Neural cell (in vitro differentiated cells): ENCODE data around the gene CIBAR2. TPM values are rescaled to one million over a fixed set of nuclear protein-coding genes. Genes with fewer than 3 reads are reported as not detected.

Experiments
- H2AFZ ChIP-seq: fragments of 200-600, 300-800 bp; sonication (generic), shearing (Covaris generic); 2 replicates; pipeline ENCODE4 v1.6.0; 2014; ENCODE audit warnings: low read depth, mild to moderate bottlenecking, antibody characterized with exemption, low read length, moderate library complexity
- H3F3A ChIP-seq: fragments of 200-600 bp; shearing (Covaris generic); 2 replicates; pipeline ENCODE4 v1.6.1; 2016; ENCODE audit warnings: mild to moderate bottlenecking, moderate library complexity, mixed read lengths, antibody characterized with exemption, low read length; ENCODE audit not compliant: insufficient read depth, poor library complexity, severe bottlenecking
- H3K27ac ChIP-seq: fragments of 200-600, 300-800 bp; sonication (generic), shearing (Covaris generic); 2 replicates; pipeline ENCODE4 v1.5.1; 2014; ENCODE audit warnings: mild to moderate bottlenecking, low read length, moderate library complexity
- H3K27me3 ChIP-seq: fragments of 300-800, 200-600 bp; sonication (generic), shearing (Covaris generic); 2 replicates; pipeline ENCODE4 v1.6.0; 2014; ENCODE audit warnings: mild to moderate bottlenecking, low read depth, low read length, moderate library complexity; ENCODE audit not compliant: insufficient read depth
- H3K36me3 ChIP-seq: fragments of 300-800, 200-600 bp; sonication (generic), shearing (Covaris generic); 2 replicates; pipeline ENCODE4 v1.5.1; 2014; ENCODE audit warnings: mild to moderate bottlenecking, antibody characterized with exemption, low read length, moderate library complexity; ENCODE audit not compliant: insufficient read depth
- H3K4me2 ChIP-seq: fragments of 300-800, 200-600 bp; sonication (generic), shearing (Covaris generic); 2 replicates; pipeline ENCODE4 v1.6.0; 2014; ENCODE audit warnings: mild to moderate bottlenecking, low read length
- H3K4me3 ChIP-seq: fragments of 300-800, 200-600 bp; sonication (generic), shearing (Covaris generic); 2 replicates; pipeline ENCODE4 v1.5.1; 2014; ENCODE audit warnings: mild to moderate bottlenecking, low read length, moderate library complexity
- H3K79me2 ChIP-seq: fragments of 200-600 bp; shearing (Covaris generic); replicated peaks from 2 replicates; pipeline ENCODE4 v1.6.0; 2014; ENCODE audit warnings: mild to moderate bottlenecking, low read length, moderate library complexity; ENCODE audit not compliant: insufficient read depth
- H3K9ac ChIP-seq: fragments of 300-800, 200-600 bp; sonication (generic), shearing (Covaris generic); 2 replicates; pipeline ENCODE4 v1.6.1; 2016; ENCODE audit warnings: mild to moderate bottlenecking, low read length, mixed read lengths
- H3K9me2 ChIP-seq: fragments of 200-600 bp; shearing (Covaris generic); 2 replicates; pipeline ENCODE4 v1.6.1; 2016; ENCODE audit warnings: mild to moderate bottlenecking, low read length, mixed read lengths; ENCODE audit not compliant: insufficient read depth
- H3K9me3 ChIP-seq: fragments of 200-600, 300-800 bp; sonication (generic), shearing (Covaris generic); 2 replicates; pipeline ENCODE4 v1.6.1; 2016; ENCODE audit warnings: mild to moderate bottlenecking, mixed run types, low read length, moderate library complexity, mixed read lengths
- H4K20me1 ChIP-seq: fragments of 200-600 bp; shearing (Covaris generic); 2 replicates; pipeline ENCODE4 v1.6.1; 2016; ENCODE audit warnings: mild to moderate bottlenecking, mixed run types; ENCODE audit not compliant: insufficient read depth
- CTCF ChIP-seq: fragments of 450-650 bp; IDR thresholded peaks from 2 replicates; pipeline ENCODE4 v1.5.1; 2014; ENCODE audit warnings: antibody characterized with exemption, mild to moderate bottlenecking, moderate library complexity; ENCODE audit not compliant: poor library complexity, severe bottlenecking
- EP300 ChIP-seq: fragments of 450-650 bp; conservative IDR thresholded peaks from 2 replicates; pipeline ENCODE4 v1.6.1; 2014; ENCODE audit warnings: antibody characterized with exemption, mild to moderate bottlenecking, moderate library complexity; ENCODE audit not compliant: poor library complexity, severe bottlenecking
- EZH2 ChIP-seq: fragments of 200-600, 300-800 bp; shearing (Covaris generic), sonication (generic); IDR thresholded peaks from 2 replicates; pipeline ENCODE4 v1.6.1; 2014; ENCODE audit warnings: antibody characterized with exemption, low read length, borderline replicate concordance, mild to moderate bottlenecking; ENCODE audit not compliant: insufficient read depth, poor library complexity, severe bottlenecking
- MXI1 ChIP-seq: fragments of 450-650 bp; conservative IDR thresholded peaks from 2 replicates; pipeline ENCODE4 v1.6.1; 2014; ENCODE audit warnings: antibody characterized with exemption, mild to moderate bottlenecking; ENCODE audit not compliant: poor library complexity, severe bottlenecking
- POLR2AphosphoS5 ChIP-seq: IDR thresholded peaks from 2 replicates; pipeline ENCODE4 v1.6.1; 2012
- RAD21 ChIP-seq: fragments of 450-650 bp; conservative IDR thresholded peaks from 2 replicates; pipeline ENCODE4 v1.6.1; 2014; ENCODE audit warnings: antibody characterized with exemption, mild to moderate bottlenecking, moderate library complexity
- REST ChIP-seq: IDR thresholded peaks from 2 replicates; pipeline ENCODE4 v1.6.1; 2012; ENCODE audit warnings: borderline replicate concordance
- SMC3 ChIP-seq: fragments of 450-650 bp; conservative IDR thresholded peaks from 2 replicates; pipeline ENCODE4 v1.6.1; 2014; ENCODE audit warnings: antibody characterized with exemption, mild to moderate bottlenecking, moderate library complexity; ENCODE audit not compliant: poor library complexity
- TAF1 ChIP-seq: IDR thresholded peaks from 2 replicates; pipeline ENCODE4 v1.6.1; 2012; ENCODE audit warnings: low read depth
- polyA plus RNA-seq: library from polyadenylated mRNA; depleted of rRNA; stranded (reverse); fragments of >200 nt; gene quantifications from 2 replicates; pipeline ENCODE4 v1.2.3, GENCODE V29; 2014

The CIBAR2 gene
- polyA plus RNA-seq, 1 donor from 2014 or later, result not detected

- Histone ChIP-seq H2AFZ (no peak overlapping the region), H3K4me3 (no peak overlapping the region), H3K27ac (no peak overlapping the region), H3K27me3 (no peaks in the 10 kb centered on the region), H3F3A (no peaks in the 10 kb centered on the region), H3K79me2 (no peaks in the 10 kb centered on the region), H4K20me1 (no peaks in the 10 kb centered on the region), H3K9me3 (no peaks in the 10 kb centered on the region), H3K4me2 (no peak overlapping the region), H3K9ac (no peak overlapping the region), H3K9me2 (no peaks in the 10 kb centered on the region), H3K36me3 (no peaks in the 10 kb centered on the region)
- TF ChIP-seq TAF1 (no peak), MXI1 (no peak), EP300 (no peak), RAD21 (no peak), POLR2AphosphoS5 (no peak), CTCF (no peak), EZH2 (no peak), SMC3 (no peak), REST (no peak)
Measured at GRCh38 chr16:85085721-85086120, 26.6 kb downstream of the CIBAR2 start.

GRCh38 chr16:85084841-85085510, 27.3 kb downstream of the CIBAR2 start:
- Histone ChIP-seq H3K4me2 (no peak overlapping the region), H3K27ac (no peak overlapping the region), H3K9ac (no peak overlapping the region), H3K79me2 (no peaks in the 10 kb centered on the region), H3K4me3 (no peak overlapping the region), H3F3A (no peaks in the 10 kb centered on the region), H3K27me3 (no peaks in the 10 kb centered on the region), H4K20me1 (no peaks in the 10 kb centered on the region), H2AFZ (no peak overlapping the region), H3K36me3 (no peaks in the 10 kb centered on the region), H3K9me3 (no peaks in the 10 kb centered on the region), H3K9me2 (no peaks in the 10 kb centered on the region)
- TF ChIP-seq CTCF (no peak), POLR2AphosphoS5 (no peak), EP300 (no peak), MXI1 (no peak), REST (no peak), TAF1 (no peak), SMC3 (no peak), RAD21 (no peak), EZH2 (no peak)
